Measurements from ENCODE around the gene STK32C. TPM values are rescaled to one million over a fixed set of nuclear protein-coding genes. Genes with fewer than 3 reads are reported as not detected.

The STK32C gene
- total and polyA plus RNA-seq, 10 of the 15 experiments (the other 5 are each of a cell fraction or from before 2014, with no cell fraction given): 1.5 to 18.1 (median 6.4) TPM

GRCh38 chr10:132342553-132342952 lies 34.8 kb upstream of the STK32C start:
- no TSS peak for BruUV-seq (replicated peaks)
- TF ChIP-seq ATF2 (IDR thresholded peaks at IDR 0.05; ENCODE audit: low read length): no peak
- no peak for TF ChIP-seq MTA3 (IDR thresholded peaks at IDR 0.05; ENCODE audit: borderline replicate concordance, low read length)
- no peak for TF ChIP-seq TCF3 (IDR thresholded peaks at IDR 0.05; ENCODE audit: borderline replicate concordance, insufficient read depth, low read depth, low read length)
- TF ChIP-seq, protein P1, sequence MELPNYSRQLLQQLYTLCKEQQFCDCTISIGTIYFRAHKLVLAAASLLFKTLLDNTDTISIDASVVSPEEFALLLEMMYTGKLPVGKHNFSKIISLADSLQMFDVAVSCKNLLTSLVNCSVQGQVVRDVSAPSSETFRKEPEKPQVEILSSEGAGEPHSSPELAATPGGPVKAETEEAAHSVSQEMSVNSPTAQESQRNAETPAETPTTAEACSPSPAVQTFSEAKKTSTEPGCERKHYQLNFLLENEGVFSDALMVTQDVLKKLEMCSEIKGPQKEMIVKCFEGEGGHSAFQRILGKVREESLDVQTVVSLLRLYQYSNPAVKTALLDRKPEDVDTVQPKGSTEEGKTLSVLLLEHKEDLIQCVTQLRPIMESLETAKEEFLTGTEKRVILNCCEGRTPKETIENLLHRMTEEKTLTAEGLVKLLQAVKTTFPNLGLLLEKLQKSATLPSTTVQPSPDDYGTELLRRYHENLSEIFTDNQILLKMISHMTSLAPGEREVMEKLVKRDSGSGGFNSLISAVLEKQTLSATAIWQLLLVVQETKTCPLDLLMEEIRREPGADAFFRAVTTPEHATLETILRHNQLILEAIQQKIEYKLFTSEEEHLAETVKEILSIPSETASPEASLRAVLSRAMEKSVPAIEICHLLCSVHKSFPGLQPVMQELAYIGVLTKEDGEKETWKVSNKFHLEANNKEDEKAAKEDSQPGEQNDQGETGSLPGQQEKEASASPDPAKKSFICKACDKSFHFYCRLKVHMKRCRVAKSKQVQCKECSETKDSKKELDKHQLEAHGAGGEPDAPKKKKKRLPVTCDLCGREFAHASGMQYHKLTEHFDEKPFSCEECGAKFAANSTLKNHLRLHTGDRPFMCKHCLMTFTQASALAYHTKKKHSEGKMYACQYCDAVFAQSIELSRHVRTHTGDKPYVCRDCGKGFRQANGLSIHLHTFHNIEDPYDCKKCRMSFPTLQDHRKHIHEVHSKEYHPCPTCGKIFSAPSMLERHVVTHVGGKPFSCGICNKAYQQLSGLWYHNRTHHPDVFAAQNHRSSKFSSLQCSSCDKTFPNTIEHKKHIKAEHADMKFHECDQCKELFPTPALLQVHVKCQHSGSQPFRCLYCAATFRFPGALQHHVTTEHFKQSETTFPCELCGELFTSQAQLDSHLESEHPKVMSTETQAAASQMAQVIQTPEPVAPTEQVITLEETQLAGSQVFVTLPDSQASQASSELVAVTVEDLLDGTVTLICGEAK (IDR thresholded peaks at IDR 0.05; ENCODE audit: borderline replicate concordance): no peak
- no peak for TF ChIP-seq MYC (IDR thresholded peaks at IDR 0.05; ENCODE audit: insufficient read depth, insufficient read length, insufficient replicate concordance, low read length, severe bottlenecking)
- TF ChIP-seq RUNX3 (IDR thresholded peaks at IDR 0.05; ENCODE audit: low read length): no peak
- TF ChIP-seq CBX5 (IDR thresholded peaks at IDR 0.05; ENCODE audit: low read depth): no peak
- no peak for TF ChIP-seq YBX1 (IDR thresholded peaks at IDR 0.05)
- ChIA-PET CTCF (interaction anchor here (1.2 kb wide), 1 partner anchor 10 kb away, joined by 3 read pairs; no protein-coding TSS in a partner anchor), RAD21 (ENCODE audit: unreplicated experiment) (no interaction called here), SMC1A (ENCODE audit: uncharacterized antibody, unreplicated experiment) (no interaction called here), POLR2A (no interaction called here)
- H3K4me2 ChIP-seq (ENCODE audit: control insufficient read depth, insufficient read depth): no peak overlapping the region
- H3K4me1 ChIP-seq (ENCODE audit: control insufficient read depth, insufficient read depth, low read length): no peaks in the 10 kb centered on the region
- no peaks in the 10 kb centered on the region; a peak in 1 of 4 replicates for H3K36me3 ChIP-seq (ENCODE audit: control insufficient read depth in 2 of 2, insufficient read depth in 2 of 2, low read length in 1 of 2)
- H2AFZ ChIP-seq (ENCODE audit: control insufficient read depth, low read depth, low read length): no peak overlapping the region
- no peak overlapping the region for H3K27ac ChIP-seq (ENCODE audit: control insufficient read depth, insufficient read depth)
- in situ Hi-C loops (cut with MboI) (no loop called here), intact Hi-C loops (cut with micrococcal nuclease; ENCODE audit: unreplicated experiment) (no loop called here)
- H3K4me3 ChIP-seq: no peak overlapping the region
- H4K20me1 ChIP-seq (ENCODE audit: control insufficient read depth, insufficient read depth): no peaks in the 10 kb centered on the region
- H3K9ac ChIP-seq (ENCODE audit: control insufficient read depth, insufficient read depth, low read length): no peak overlapping the region
- FAIRE-seq: no peak
- no peaks in the 10 kb centered on the region for H3K27me3 ChIP-seq (replicated peaks in 1 of 2; ENCODE audit: control insufficient read depth in 2 of 2, insufficient read depth in 2 of 2, low read length in 1 of 2)
- WGBS (ENCODE audit: insufficient coverage, insufficient replicate concordance, low lambda C conversion rate, missing lambda C conversion rate): 96% methylated on average over 7 of the region's 7 CpGs
- no peak for DNase-seq (ENCODE audit: low read depth, low spot score)
- H3K79me2 ChIP-seq (ENCODE audit: control insufficient read depth, insufficient read depth, low read length): no peaks in the 10 kb centered on the region
- H3K9me3 ChIP-seq (replicated peaks; ENCODE audit: control insufficient read depth, insufficient read depth, low read length): no peaks in the 10 kb centered on the region
- ATAC-seq: no peak

Data from GM12878 (cell line).